HepG2 (cell line): Measurements from ENCODE around the gene ZNF142. TPM values are rescaled to one million over a fixed set of nuclear protein-coding genes. Genes with fewer than 3 reads are reported as not detected.

Experiments
- AHR ChIP-seq: IDR thresholded peaks from 2 replicates; pipeline ENCODE4 v1.6.1; 2018; ENCODE audit warnings: missing genetic modification reagents, missing compliant biosample characterization
- ARNTL ChIP-seq: sonication (generic); formaldehyde crosslinking; IDR thresholded peaks from 2 replicates; pipeline ENCODE4 v1.4.0; 2020; ENCODE audit warnings: mild to moderate bottlenecking, missing genetic modification reagents
- BORCS8-MEF2B ChIP-seq: sonication (generic); formaldehyde crosslinking; IDR thresholded peaks from 2 replicates; pipeline ENCODE4 v1.8.0; 2022; ENCODE audit warnings: mild to moderate bottlenecking, missing genetic modification reagents
- CENPT ChIP-seq: sonication (generic); formaldehyde crosslinking; IDR thresholded peaks from 2 replicates; pipeline ENCODE4 v1.8.0; 2022; ENCODE audit warnings: low read depth, mild to moderate bottlenecking, moderate library complexity, missing genetic modification reagents
- GABPB1 ChIP-seq: IDR thresholded peaks from 2 replicates; pipeline ENCODE4 v1.6.1; 2016; ENCODE audit warnings: mild to moderate bottlenecking, missing genetic modification reagents, moderate library complexity, missing compliant biosample characterization
- HNRNPLL ChIP-seq: fragments of 200-400 bp; formaldehyde crosslinking; IDR thresholded peaks from 2 replicates; pipeline ENCODE4 v1.6.1; 2017; ENCODE audit warnings: mild to moderate bottlenecking, low read depth, low read length; ENCODE audit not compliant: poor library complexity, severe bottlenecking
- KAT8 ChIP-seq: IDR thresholded peaks from 2 replicates; pipeline ENCODE4 v1.6.1; 2016; ENCODE audit warnings: missing genetic modification reagents, missing compliant biosample characterization
- KMT2B ChIP-seq: IDR thresholded peaks from 2 replicates; pipeline ENCODE4 v1.6.1; 2016; ENCODE audit warnings: missing genetic modification reagents, missing compliant biosample characterization
- MEIS1 ChIP-seq: sonication (generic); formaldehyde crosslinking; IDR thresholded peaks from 2 replicates; pipeline ENCODE4 v1.9.0; 2021; ENCODE audit warnings: mild to moderate bottlenecking, missing genetic modification reagents, moderate library complexity, borderline replicate concordance
- NR2F6 ChIP-seq, 2 experiments: IDR thresholded peaks; 2 replicates each; pipeline ENCODE4 v1.6.1; 2016; ENCODE audit warnings: antibody characterized with exemption in 1 of 2, mild to moderate bottlenecking in 1 of 2
- RBFOX2 ChIP-seq: fragments of 200-400 bp; formaldehyde crosslinking; IDR thresholded peaks from 2 replicates; pipeline ENCODE4 v1.6.1; 2017; ENCODE audit warnings: low read depth, mild to moderate bottlenecking, low read length
- REPIN1 ChIP-seq: sonication (generic); formaldehyde crosslinking; IDR thresholded peaks from 2 replicates; pipeline ENCODE4 v1.8.0; 2022; ENCODE audit warnings: missing genetic modification reagents, low read depth, mild to moderate bottlenecking, borderline replicate concordance
- STAT6 ChIP-seq: sonication (generic); formaldehyde crosslinking; IDR thresholded peaks from 2 replicates; pipeline ENCODE4 v1.4.0; 2020; ENCODE audit warnings: missing genetic modification reagents, mild to moderate bottlenecking, borderline replicate concordance
- SYNCRIP ChIP-seq: fragments of 200-400 bp; formaldehyde crosslinking; IDR thresholded peaks from 2 replicates; pipeline ENCODE4 v1.6.1; 2018; ENCODE audit warnings: mild to moderate bottlenecking, low read depth, low read length; ENCODE audit not compliant: insufficient read depth
- TARDBP ChIP-seq: sonication (generic); formaldehyde crosslinking; IDR thresholded peaks from 2 replicates; pipeline ENCODE4 v1.8.0; 2022; ENCODE audit warnings: mild to moderate bottlenecking, missing genetic modification reagents
- TFAP4 ChIP-seq: sonication (generic); IDR thresholded peaks from 2 replicates; pipeline ENCODE4 v1.6.1; 2016; ENCODE audit warnings: low read depth, borderline replicate concordance
- ZC3H13 ChIP-seq: sonication (generic); formaldehyde crosslinking; IDR thresholded peaks from 2 replicates; pipeline ENCODE4 v1.8.1; 2023; ENCODE audit warnings: mild to moderate bottlenecking, missing genetic modification reagents, moderate library complexity
- ZNF333 ChIP-seq: sonication (generic); formaldehyde crosslinking; IDR thresholded peaks from 2 replicates; pipeline ENCODE4 v1.4.0; 2020; ENCODE audit warnings: mild to moderate bottlenecking, missing genetic modification reagents, borderline replicate concordance
- ZNF343 ChIP-seq: sonication (generic); formaldehyde crosslinking; IDR thresholded peaks from 2 replicates; pipeline ENCODE4 v1.4.0; 2020; ENCODE audit warnings: mild to moderate bottlenecking, missing genetic modification reagents
- ZNF430 ChIP-seq: sonication (generic); formaldehyde crosslinking; IDR thresholded peaks from 2 replicates; pipeline ENCODE4 v1.9.0; 2021; ENCODE audit warnings: mild to moderate bottlenecking, missing genetic modification reagents
- ZNF619 ChIP-seq: sonication (generic); formaldehyde crosslinking; IDR thresholded peaks from 2 replicates; pipeline ENCODE4 v1.4.0; 2020; ENCODE audit warnings: mild to moderate bottlenecking, missing genetic modification reagents
- ZNF761 ChIP-seq: sonication (generic); formaldehyde crosslinking; conservative IDR thresholded peaks from 2 replicates; pipeline ENCODE4 v1.4.0; 2020; ENCODE audit warnings: mild to moderate bottlenecking, missing genetic modification reagents
- ZNF770 ChIP-seq: sonication (generic); formaldehyde crosslinking; IDR thresholded peaks from 2 replicates; pipeline ENCODE4 v1.5.0; 2020; ENCODE audit warnings: mild to moderate bottlenecking, missing genetic modification reagents
- ZNF776 ChIP-seq: sonication (generic); formaldehyde crosslinking; IDR thresholded peaks from 2 replicates; pipeline ENCODE4 v1.4.0; 2020; ENCODE audit warnings: mild to moderate bottlenecking, missing genetic modification reagents
- ZSCAN9 ChIP-seq: IDR thresholded peaks from 2 replicates; pipeline ENCODE4 v1.6.1; 2016; ENCODE audit warnings: borderline replicate concordance
- polyA plus RNA-seq, 8 experiments: library from polyadenylated mRNA; depleted of rRNA in 3 of 8; stranded (reverse) in 7 of 8; unstranded in 1 of 8; fragments of >200 nt; fragmentation: Illumina TruSeq in 4 of 8; extraction: Trizol in 4 of 8; gene quantifications; 2 replicates each; pipeline versions ENCODE4 v1.2.1 to v1.2.3, GENCODE V29; 2011 to 2016; ENCODE audit warnings: low read depth in 4 of 8, missing spikeins in 1 of 8, mixed read lengths in 1 of 8; ENCODE audit not compliant: insufficient read depth in 1 of 8
- total RNA-seq, 5 experiments: library from RNA; depleted of rRNA; stranded (reverse); fragments of >200 nt; fragmentation: Illumina TruSeq; extraction: Trizol; gene quantifications; 2 replicates each; pipeline ENCODE4 v1.2.3, GENCODE V29; 2016; ENCODE audit warnings: low read depth in 1 of 5

ZNF142 gene
- total and polyA plus RNA-seq, 2 of the 13 experiments (the other 11 are each of a cell fraction or from before 2014, with no cell fraction given): 4.8 to 11.4 TPM

GRCh38 chr2:218659258-218659987 is at the start of gene ZNF142, which contains the start of gene BCS1L (continued):
- peak; percentile 22; the same call in 1 of the 2 replicates for TF ChIP-seq STAT6 (CRISPR knock-in tag)
- peak; percentile 66; the same call in 1 of the 2 replicates for TF ChIP-seq ZNF761
- peak; percentile 37 for TF ChIP-seq ZC3H13 (CRISPR knock-in tag)
- TF ChIP-seq ARNTL: peak; percentile 77; the same call in 1 of the 2 replicates
- peak; percentile 57; the same call in 1 of the 2 replicates for TF ChIP-seq ZNF619 (CRISPR knock-in tag)
- TF ChIP-seq ZNF770 (CRISPR knock-in tag): peak; percentile 70
- TF ChIP-seq KMT2B (CRISPR knock-in tag): peak; percentile 89
- TF ChIP-seq KAT8 (CRISPR knock-in tag): peak; percentile 96
- TF ChIP-seq RBFOX2: peak; percentile 82
- peak; percentile 78 for TF ChIP-seq HNRNPLL
- peak; percentile 78; the same call in 1 of the 2 replicates for TF ChIP-seq ZNF333 (CRISPR knock-in tag)
- TF ChIP-seq SYNCRIP: no peak
- TF ChIP-seq MEIS1 (CRISPR knock-in tag): peak; percentile 58; the same call in 1 of the 2 replicates
- peak; percentile 83 for TF ChIP-seq ZSCAN9
- TF ChIP-seq TARDBP (CRISPR knock-in tag): peak; percentile 93
- peak; percentile 16; the same call in 1 of the 2 replicates for TF ChIP-seq TFAP4
- TF ChIP-seq NR2F6 (IDR thresholded peaks at IDR 0.05): 0 out of 2 replicates have a peak, but pooled peaks have one; percentile 21
- no peak; the same call in 1 of the 2 replicates for TF ChIP-seq NR2F6 (CRISPR knock-in tag; IDR thresholded peaks at IDR 0.05)
- TF ChIP-seq AHR (CRISPR knock-in tag): peak; percentile 55; the same call in 1 of the 2 replicates
- TF ChIP-seq BORCS8-MEF2B (CRISPR knock-in tag): peak; percentile 72; the same call in 1 of the 2 replicates
- TF ChIP-seq CENPT (CRISPR knock-in tag): 0 out of 2 replicates have a peak, but pooled peaks have one; percentile 62
- peak; percentile 83; the same call in 1 of the 2 replicates for TF ChIP-seq REPIN1 (CRISPR knock-in tag)
- TF ChIP-seq ZNF430 (CRISPR knock-in tag): no peak
- TF ChIP-seq ZNF343: peak; percentile 91
- TF ChIP-seq ZNF776 (CRISPR knock-in tag): peak; percentile 81; the same call in 1 of the 2 replicates
- peak; percentile 95 for TF ChIP-seq GABPB1 (CRISPR knock-in tag)
